ENCODE results near the gene S1PR3.

DNA sequence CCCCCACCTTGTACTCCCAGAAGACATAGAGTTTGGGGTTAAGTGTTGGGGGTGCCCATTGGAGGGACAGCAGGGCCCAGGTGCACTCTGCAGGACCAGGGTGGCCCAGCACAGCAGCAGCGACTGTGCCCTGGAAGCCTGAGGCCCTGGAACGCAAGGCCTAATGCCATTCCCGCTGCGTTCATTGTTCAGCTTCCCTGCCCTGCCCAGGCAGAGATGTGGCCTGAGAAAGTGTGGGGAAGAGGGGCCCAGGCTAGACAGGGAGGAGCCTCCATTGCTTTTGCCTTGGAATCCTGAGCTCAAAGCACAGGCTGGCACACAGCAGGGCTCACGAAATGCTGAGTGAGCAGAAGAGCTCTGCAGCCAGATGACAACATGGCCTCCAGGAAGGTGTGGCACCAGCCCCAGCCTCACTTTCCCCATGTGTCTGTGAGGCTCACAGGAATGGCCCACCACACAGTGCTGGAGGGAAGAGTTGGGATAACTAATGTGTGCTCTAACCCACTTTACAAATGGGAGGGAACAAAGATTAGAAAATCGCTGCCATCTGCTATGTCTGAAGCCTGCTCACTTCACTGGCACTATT is 19.4 kb downstream of the S1PR3 start:
- no peak for TF ChIP-seq CTCF (IDR thresholded peaks at IDR 0.05)
- no peak for TF ChIP-seq POLR2A (IDR thresholded peaks at IDR 0.05)

Measured in thyroid gland (tissue), 4 donors.